Adrenal gland (tissue), 12 donors: ENCODE data around the gene ADIRF. TPM values are rescaled to one million over a fixed set of nuclear protein-coding genes. Genes with fewer than 3 reads are reported as not detected.
"Not testable (repeated sequence)": the region's sequence is repeated elsewhere in the genome, so short reads cannot be mapped to it uniquely, and the experiment has no call there.

Source experiments
- DNase-seq, 7 donors: peaks; one replicate each; pipeline ENCODE4 v3.0.0-alpha.2; 2019 to 2020
- H3K27ac ChIP-seq, 5 donors: fragments of 200-600 bp; sonication (generic) in 4 of 5; 1 replicate in 3 of 5; 2 replicates in 2 of 5; pipeline versions ENCODE4 v1.5.1 to v1.8.0; 2016 to 2020; ENCODE audit warnings: mild to moderate bottlenecking in 1 of 5
- H3K27me3 ChIP-seq: fragments of 200-600 bp; 2 replicates; pipeline ENCODE4 v1.8.0; 2021
- H3K36me3 ChIP-seq, 2 donors: fragments of 200-600 bp; replicated peaks in 1 of 2; 1 replicate in 1 of 2; 2 replicates in 1 of 2; pipeline versions ENCODE4 v1.5.1 to v1.8.0; 2018 to 2022
- H3K4me1 ChIP-seq, 2 donors: fragments of 200-600 bp; replicated peaks in 1 of 2; 1 replicate in 1 of 2; 2 replicates in 1 of 2; pipeline versions ENCODE4 v1.5.1 to v1.8.0; 2018 to 2021
- H3K4me3 ChIP-seq, 4 donors: fragments of 200-600 bp; sonication (generic) in 3 of 4; one replicate each; pipeline ENCODE4 v1.5.1; 2016 to 2018
- H3K9me3 ChIP-seq, 3 donors: fragments of 200-600 bp; sonication (generic) in 1 of 3; replicated peaks in 1 of 3; 1 replicate in 2 of 3; 2 replicates in 1 of 3; pipeline versions ENCODE4 v1.5.1 to v1.8.0; 2016 to 2021
- CTCF ChIP-seq, 6 experiments: fragments of 450-650 bp in 4 of 6; fragments of 200-600 bp in 2 of 6; sonication (generic) in 1 of 6; IDR thresholded peaks; 1 replicate in 5 of 6; 2 replicates in 1 of 6; pipeline versions ENCODE4 v1.5.1 to v1.8.0; 2016 to 2021; ENCODE audit warnings: antibody characterized with exemption in 6 of 6, mild to moderate bottlenecking in 2 of 6, moderate library complexity in 1 of 6
- POLR2A ChIP-seq, 2 donors: fragments of 450-650 bp; IDR thresholded peaks; one replicate each; pipeline ENCODE4 v1.6.1; 2017; ENCODE audit warnings: antibody characterized with exemption in 2 of 2, mild to moderate bottlenecking in 2 of 2, moderate library complexity in 1 of 2
- WGBS, 4 donors: extraction: QIAGEN DNeasy Blood & Tissue Kit in 2 of 4; methylation state at CpG; one replicate each; pipeline versions ENCODE4 v1.1.5 to v1.1.7; 2013 to 2017; 5-methylcytosine and 5-hydroxymethylcytosine counted together
- intact Hi-C, 2 donors: fragments of 100-400 bp; cut with DNase I; formaldehyde crosslinking; loops; one replicate each; pipeline versions ENCODE4 v1.14.1 to v1.15.0; 2022 to 2023
- polyA plus RNA-seq, 3 donors: library from polyadenylated mRNA; stranded (reverse); fragments of 200-250 nt in 2 of 3; fragments of 350-450 nt in 1 of 3; fragmentation: Illumina TruSeq in 1 of 3; extraction: RNeasy Lipid Tissue Mini Kit (QIAGEN cat#74804) in 1 of 3; gene quantifications; one replicate each; pipeline ENCODE4 v1.2.3, GENCODE V29; 2013 to 2014
- total RNA-seq, 9 donors: library from RNA; depleted of rRNA in 4 of 9; stranded (reverse); fragments of >200 nt in 4 of 9; fragments of 120-200 nt in 1 of 9; fragmentation: NEBNext Ultra II Directional in 1 of 9; extraction: Animal tissue kit (Norgen Biotek cat#: 25700) in 1 of 9; gene quantifications; one replicate each; pipeline versions ENCODE4 v1.1.0 to v1.2.4, GENCODE V29; 2013 to 2023
- donor health status: healthy with polysubstance abuse.
- donor health status: Bipolar disorder and iron deficiency.
- donor health status: DM: yes; HTN: yes; CAD: no.
- donor health status: DM: no; HTN: no; CAD: no.
- donor health status: DM: no; HTN: no; CAD: no.
- donor health status: DM: yes; HTN: yes; CAD: no.

Gene ADIRF
- total and polyA plus RNA-seq, 12 donors: 3.3 to 592 (median 22.6) TPM

GRCh38 chr10:86946213-86947155, 21.8 kb upstream of the ADIRF start:
- Histone ChIP-seq H3K36me3 (no peaks in the 10 kb centered on the region), H3K9me3 (no peaks in the 10 kb centered on the region), H3K27ac (no peak overlapping the region), H3K27me3 (no peaks in the 10 kb centered on the region), H3K4me1 (peaks cover 4 to 13% of the 10 kb centered on the region in 2 donors), H3K4me3 (no peak overlapping the region)
- peak in 4 of 7 donors; percentile 25 to 73 (median 57) for DNase-seq
- intact Hi-C loops: no loop called here
- TF ChIP-seq CTCF (IDR thresholded peaks at IDR 0.05) (no peak), POLR2A (IDR thresholded peaks at IDR 0.05) (no peak)
- 83 to 86% (median 84%) methylated on average over 6 to 13 of the region's 13 CpGs for WGBS, 4 donors

GRCh38 chr10:86947806-86948205, 20.5 kb upstream of the ADIRF start:
- DNase-seq: peak in 2 of 7 donors; percentile 1 to 38

GRCh38 chr10:86950349-86950748, 17.9 kb upstream of the ADIRF start:
- peak in 3 of 7 donors; percentile 4 to 17 (median 8) for DNase-seq
- H3K9me3 ChIP-seq: no peaks in the 10 kb centered on the region
- no peak overlapping the region for H3K4me3 ChIP-seq
- H3K27me3 ChIP-seq: no peaks in the 10 kb centered on the region
- no peak for TF ChIP-seq POLR2A (IDR thresholded peaks at IDR 0.05)
- no peak for TF ChIP-seq CTCF (IDR thresholded peaks at IDR 0.05)
- 53 to 69% (median 64%) methylated on average over 1 of the region's 1 CpG for whole genome bisulfite sequencing, 4 donors
- H3K27ac ChIP-seq: no peak overlapping the region
- intact Hi-C loops: no loop called here
- H3K36me3 ChIP-seq: no peaks in the 10 kb centered on the region
- peaks cover 18 to 21% of the 10 kb centered on the region in 2 donors for H3K4me1 ChIP-seq

More at GRCh38 chr10:86947806-86948205, 20.5 kb upstream of the ADIRF start:
- H3K9me3 ChIP-seq, H3K36me3 ChIP-seq, H3K27me3 ChIP-seq, intact Hi-C loops, H3K4me3 ChIP-seq, H3K27ac ChIP-seq: not testable (repeated sequence)
- 90 to 97% (median 95%) methylated on average over 4 of the region's 4 CpGs for WGBS, 4 donors
- peaks cover 4 to 13% of the 10 kb centered on the region in 2 donors for H3K4me1 ChIP-seq

- H3K4me3 ChIP-seq: no peak overlapping the region
- peak in 1 of 7 donors; percentile 37 for DNase-seq
- H3K4me1 ChIP-seq: peaks cover 21 to 25% of the 10 kb centered on the region in 2 donors
- H3K36me3 ChIP-seq: no peaks in the 10 kb centered on the region
- TF ChIP-seq POLR2A (IDR thresholded peaks at IDR 0.05) (no peak), CTCF (IDR thresholded peaks at IDR 0.05) (no peak)
- H3K27me3 ChIP-seq: no peaks in the 10 kb centered on the region
- H3K27ac ChIP-seq: no peak overlapping the region
- intact Hi-C loops: no loop called here
- H3K9me3 ChIP-seq: no peaks in the 10 kb centered on the region
Observed at GRCh38 chr10:86951184-86951761, 17.0 kb upstream of the ADIRF start.
